GM21390 (cell line): ENCODE data around the gene TRIM16.
"Not testable (repeated sequence)": the region's sequence is repeated elsewhere in the genome, so short reads cannot be mapped to it uniquely, and the experiment has no call there.

Experiments used
- ATAC-seq: cut with Tn5 transposase; IDR thresholded peaks from one replicate; pipeline ENCODE4 v1.9.1; 2021; ENCODE audit not compliant: unreplicated experiment

Gene TRIM16

DNA sequence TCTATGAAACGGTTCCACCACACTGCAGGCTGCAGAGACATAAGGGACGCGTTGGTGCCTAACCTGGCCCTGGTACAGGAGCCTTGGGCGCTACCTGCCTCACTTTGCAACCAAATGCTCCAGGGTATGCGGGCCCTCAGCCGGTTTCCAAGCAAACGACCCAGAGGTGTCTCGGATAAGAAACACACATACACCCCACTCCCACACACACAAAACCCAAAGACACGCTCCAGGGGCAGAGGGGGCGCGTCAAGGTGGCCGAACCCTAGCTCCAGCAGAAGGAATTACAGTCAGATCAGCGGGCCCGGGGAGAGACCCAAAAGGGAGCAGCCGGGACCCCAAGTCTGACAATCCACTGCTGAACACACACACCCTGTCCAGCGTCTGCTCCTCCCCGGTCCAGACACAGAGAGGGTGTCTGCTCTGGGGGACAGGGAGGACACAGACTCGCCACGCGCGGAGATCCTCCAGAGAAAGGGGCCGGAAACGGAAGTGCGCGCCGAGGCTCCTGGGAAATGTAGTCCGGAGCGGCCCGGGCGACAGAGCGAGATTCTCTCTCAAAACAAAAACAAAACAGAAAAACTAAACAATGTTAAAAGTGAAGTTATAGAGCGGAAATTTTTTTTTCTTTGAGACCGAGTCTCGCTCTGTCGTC lies at the start of gene TRIM16:
TRIM16 (minus strand) TSS at position 488 of the 655 bp plus-strand sequence. CDS start 32,702 bp downstream, outside the sequence.
- peak; percentile 92 for ATAC-seq

DNA sequence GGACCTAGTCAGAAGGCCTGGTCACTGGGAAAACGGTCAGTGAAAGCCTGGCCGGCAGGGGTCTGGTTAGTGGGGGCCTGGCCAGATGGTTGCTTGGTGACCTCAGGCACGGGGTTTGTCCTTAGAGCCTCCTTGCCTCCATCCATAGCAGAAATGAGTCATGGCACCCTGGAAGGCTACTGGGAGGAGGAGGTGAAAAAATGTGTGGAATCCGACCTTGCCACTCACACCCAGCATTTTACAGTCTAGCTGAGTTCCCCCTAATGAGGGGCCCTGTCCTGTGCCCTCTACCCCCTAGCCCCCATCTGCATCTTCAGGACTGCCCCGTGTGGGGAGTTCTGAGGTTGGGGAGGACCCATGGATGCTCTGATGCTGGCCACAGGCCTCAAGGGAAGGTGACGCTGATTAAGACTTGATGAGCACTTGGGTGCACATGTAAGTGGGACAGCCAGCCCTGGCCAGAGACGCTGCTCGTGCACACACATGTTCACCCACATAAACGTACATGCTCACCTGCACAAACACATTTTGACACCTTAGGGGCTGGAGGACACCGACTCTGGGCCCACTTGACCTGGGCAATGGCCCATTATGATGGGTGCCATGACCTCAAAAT lies 49.2 kb upstream of the TRIM16 start:
- not testable (repeated sequence) for ATAC-seq

DNA sequence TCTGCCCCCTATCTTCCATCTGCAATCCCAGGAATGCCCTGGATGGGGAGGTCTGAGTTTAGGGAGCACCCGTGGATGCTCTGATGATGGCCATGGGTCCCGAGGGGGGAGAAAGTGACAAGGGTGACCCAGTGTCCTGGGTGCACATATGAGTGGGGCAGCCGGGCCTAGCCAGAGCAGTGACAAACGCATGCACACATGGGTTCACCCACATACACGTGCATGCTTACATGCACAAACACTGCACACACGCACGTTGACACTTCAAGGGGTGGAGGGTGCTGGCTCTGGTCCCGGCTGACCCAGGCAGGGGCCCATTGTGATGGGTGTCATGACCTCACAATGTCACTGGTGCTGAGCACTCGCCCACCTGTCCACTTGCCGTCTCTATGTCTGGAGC lies 47.8 kb upstream of the TRIM16 start, which contains the start of gene TBC1D26:
TBC1D26 (plus strand) TSS at position 384 of the 400 bp plus-strand sequence. CDS start 3,066 bp downstream, outside the sequence.
- not testable (repeated sequence) for ATAC-seq

DNA sequence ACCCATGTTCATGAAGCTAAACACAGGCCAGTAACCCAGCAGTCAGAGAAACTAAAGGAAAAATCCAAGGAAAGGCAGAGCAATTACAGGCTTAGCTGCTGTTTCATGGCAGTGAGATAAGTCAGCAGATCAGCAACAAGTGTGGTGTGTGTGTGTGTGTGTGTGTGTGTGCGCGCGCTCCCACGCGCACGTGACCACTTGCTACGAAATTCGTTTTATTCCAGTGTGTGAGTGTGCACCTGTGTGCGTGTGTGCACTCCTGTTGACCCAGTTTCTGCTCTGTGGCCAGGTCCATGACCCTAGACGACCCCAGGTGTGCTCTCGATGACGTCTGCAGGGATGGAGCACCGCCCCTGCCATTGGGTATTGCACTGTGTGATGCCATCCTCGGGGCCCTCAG lies 46.4 kb upstream of the TRIM16 start:
- not testable (repeated sequence) for ATAC-seq

DNA sequence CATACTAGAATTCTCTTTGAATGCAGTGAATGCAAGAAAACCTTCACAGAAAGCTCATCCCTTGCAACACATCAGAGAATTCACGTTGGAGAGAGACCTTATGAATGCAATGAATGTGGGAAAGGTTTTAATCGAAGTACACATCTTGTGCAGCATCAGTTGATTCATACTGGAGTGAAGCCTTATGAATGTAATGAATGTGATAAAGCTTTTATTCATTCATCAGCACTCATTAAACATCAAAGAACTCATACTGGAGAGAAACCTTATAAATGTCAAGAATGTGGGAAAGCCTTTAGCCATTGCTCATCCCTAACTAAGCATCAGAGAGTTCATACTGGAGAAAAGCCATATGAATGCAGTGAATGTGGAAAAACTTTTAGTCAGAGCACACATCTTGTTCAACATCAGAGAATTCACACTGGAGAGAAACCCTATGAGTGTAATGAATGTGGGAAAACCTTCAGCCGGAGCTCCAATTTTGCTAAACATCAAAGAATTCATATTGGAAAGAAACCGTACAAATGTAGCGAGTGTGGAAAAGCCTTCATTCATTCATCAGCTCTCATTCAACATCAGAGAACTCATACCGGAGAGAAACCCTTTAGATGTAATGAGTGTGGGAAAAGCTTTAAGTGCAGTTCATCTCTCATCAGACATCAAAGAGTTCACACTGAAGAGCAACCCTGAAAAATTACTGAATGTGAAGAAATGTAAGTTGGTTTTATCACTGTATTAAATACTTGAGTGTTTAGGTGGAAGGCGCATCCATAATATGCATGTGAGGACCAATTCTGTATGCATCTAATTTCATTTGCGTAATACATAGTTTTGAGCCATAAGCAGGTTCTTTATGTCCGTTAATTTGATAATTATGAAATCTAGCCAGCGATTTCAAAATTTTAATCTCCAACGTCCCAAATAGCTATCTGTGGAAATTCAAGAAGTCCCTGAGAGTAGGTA lies 32.8 kb upstream of the TRIM16 start:
- not testable (repeated sequence) for ATAC-seq

DNA sequence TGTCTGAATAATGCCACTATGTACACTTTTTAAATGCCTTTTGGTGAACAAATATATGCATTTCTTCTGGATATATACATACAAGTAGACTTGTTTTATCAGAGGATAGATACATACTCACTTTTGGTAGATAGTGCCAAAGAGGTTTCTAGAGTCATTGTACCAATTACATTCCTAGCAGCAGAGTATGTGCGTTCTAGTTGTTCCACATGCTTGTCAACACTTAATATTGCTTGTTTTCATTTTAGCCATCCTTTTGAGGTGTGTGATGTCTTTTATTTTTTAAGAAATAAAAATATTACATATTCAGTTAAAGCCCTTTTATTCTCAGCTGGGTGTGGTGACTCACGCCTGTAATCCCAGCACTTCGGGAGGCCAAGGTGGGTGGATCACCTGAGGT lies 24.8 kb upstream of the TRIM16 start:
- ATAC-seq: not testable (repeated sequence)

DNA sequence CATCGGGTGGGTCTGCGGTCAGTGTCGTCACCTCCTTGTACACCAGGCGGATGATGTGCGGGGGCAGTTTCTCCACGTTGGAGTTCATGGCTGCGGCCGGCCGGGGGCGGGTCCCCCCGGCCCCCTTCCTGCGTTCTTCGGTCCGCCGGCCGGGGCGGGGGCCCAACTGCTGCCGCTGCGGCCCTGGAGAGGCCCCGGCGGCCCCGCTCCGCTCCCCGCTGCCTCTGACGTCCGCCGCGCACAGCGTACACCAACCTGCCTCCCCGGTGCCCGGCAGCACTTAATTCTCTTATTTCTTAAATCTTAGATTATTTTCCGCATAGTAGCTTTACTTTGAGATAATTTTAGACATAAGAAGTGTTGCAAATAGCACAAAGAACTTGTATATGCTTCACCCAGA lies 20.7 kb upstream of the TRIM16 start:
- ATAC-seq: not testable (repeated sequence)

DNA sequence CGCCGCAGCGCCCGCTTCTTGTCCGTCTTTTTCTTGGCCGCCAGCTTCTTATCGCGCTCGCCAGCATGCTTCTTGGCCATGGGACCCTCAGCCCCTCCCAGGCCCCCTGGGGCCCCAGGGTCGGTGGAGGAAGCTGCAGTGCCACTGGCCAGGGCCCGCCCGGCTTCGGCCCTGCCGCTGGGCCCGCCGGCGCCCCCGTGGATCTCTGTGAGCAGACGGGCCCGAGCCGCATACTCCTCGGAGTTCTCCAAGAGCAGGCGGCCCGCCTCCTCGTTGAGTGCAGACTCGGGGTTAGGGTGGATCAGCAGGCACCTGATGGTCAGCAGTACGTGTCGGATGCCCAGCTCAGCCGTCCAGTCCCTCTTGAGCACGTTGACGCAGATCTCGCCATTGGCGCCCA lies 20.1 kb upstream of the TRIM16 start:
- not testable (repeated sequence) for ATAC-seq

DNA sequence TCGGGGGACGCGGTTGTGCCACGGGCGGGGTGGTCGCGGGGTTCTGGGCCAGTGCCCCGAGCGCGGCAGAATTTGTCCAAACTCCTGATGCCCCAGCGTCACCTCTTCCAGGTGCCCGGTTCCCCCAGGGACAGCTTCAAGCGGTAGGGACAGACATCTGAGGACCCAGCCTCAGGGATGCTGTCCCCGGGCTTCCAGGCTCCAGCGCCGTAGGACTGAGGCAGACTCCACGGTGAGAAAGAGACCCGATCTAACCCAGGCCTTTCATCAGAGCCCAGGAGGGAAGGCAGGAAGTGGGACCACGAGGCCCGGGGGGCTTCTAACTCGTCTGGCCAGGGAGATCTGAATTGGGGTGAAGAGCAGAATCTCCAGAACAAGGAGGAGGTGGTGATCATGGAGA lies 15.8 kb upstream of the TRIM16 start:
- not testable (repeated sequence) for ATAC-seq

DNA sequence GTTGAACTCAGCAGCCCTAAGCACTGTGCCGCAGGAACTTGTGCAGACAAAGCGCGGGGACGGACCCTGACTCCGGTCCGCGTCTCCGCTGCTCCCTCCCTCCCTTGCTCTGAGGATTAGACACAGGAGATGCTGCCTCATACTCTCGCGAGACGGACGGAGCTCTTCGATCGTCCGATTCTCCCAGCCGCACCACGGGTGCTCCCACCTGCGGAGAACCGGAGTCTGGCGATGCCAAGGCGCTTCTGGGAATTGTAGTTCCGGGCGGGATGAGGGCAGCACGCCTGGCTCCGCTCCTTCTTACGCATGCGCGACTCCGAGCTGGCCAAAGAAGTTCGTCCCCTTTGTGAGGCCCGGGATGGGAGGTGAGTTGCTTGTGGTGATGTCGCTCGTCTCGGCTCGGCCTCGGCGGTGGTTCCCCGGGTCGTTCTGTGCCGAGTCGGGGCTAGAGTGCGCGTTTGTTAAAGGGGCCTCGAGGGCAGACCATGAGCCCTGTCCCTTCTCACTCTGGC lies 15.4 kb upstream of the TRIM16 start, which contains the start of gene ZNF286A:
ZNF286A (plus strand) TSS at position 340 of the 512 bp plus-strand sequence. CDS start 578 bp downstream, outside the sequence.
- peak; percentile 99 for ATAC-seq

DNA sequence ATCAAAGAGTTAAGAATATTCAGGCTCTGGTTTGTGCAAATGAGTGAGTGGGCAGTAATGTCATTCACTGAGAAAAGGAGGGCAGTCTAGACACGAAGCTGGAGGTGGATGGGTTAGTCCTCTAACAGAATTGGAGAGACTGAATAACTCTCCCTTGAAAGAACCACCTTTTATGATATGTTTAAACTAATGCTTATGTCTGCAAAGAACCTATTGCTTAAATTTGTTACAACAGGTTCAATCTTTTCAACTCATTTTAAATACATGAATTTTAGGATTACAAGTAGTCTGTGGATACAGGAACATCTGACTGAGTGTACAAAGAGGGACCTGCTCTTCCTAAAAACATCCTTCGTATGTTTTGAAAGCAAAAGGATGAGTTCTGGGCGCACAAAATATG lies 14.9 kb upstream of the TRIM16 start:
- not testable (repeated sequence) for ATAC-seq

DNA sequence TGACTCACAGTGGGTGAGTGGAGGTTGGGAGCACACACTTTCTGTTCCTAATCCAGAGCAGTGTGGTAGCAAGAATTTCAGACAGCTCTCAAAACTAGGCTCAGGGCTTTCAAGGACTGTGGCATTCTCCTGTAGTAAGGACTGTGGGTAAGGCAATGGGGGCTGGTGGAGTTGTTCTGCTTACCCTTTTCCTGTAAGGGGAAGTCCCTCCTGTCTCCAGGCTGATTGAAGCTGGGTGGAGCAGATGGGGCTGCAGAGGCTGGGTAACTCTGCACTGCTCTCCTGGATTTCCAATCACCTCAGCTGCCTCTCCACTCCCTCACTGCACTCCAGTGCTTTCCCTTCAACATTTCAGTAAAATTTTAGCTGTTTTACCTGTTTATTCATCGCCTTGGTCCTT lies 3.4 kb upstream of the TRIM16 start:
- not testable (repeated sequence) for ATAC-seq

DNA sequence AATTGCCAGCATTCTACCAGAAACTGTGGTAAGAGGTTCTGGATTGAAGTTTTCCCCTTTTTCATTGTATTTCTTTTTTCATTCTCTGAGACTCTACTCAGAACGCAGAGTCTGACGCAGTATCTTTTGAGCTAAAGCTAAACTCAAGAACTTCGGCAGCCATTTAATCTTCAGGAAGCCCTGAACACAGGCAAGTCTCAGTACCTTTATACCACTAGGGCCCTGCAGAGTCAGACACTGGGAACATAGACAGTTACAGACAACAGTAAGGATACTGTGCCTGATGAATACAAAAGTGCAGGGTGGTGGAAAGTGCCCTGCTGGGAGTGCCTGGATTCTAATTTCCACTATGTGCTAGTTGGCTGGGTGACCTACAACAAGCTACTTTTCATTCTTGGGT lies 976 bp downstream of the TRIM16 start:
- ATAC-seq: not testable (repeated sequence)

DNA sequence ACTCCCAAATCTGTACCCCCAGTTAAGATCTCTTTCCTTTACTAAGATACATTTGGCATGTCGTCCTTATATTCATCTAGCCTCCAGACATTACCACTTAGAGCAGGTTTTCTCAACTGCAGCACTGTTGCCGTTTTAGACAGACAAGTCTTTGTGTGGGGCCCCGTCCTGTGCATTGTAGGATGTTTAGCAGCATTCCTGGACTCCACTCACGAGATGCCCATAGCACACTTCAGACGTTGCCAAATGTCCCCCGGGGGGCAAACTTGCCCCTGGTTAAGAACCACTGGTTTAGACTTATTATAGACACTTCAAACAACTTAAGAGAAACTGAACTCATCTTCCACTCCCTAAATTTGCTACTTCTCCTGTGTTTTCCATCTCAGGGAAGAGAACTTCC lies 8.1 kb downstream of the TRIM16 start:
- not testable (repeated sequence) for ATAC-seq

DNA sequence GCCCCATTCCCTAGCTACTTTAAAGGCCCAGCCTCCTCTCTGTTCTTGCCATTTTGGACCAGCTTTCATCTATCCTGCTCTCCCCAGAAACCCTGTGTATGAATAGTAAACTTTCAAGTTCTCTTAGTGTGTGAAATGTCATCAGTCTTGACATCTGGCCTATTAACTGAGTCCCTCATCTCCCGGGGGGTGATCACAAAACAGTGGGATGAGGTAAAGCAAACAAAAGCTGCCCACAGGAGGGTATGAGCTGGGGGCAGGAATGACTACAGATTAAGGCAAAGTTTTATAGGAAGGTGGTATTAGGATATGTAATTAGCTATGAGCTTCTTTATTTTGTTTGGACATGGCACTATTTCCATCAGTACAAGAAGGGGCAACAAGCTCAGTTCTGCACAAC lies 9.5 kb downstream of the TRIM16 start:
- not testable (repeated sequence) for ATAC-seq

DNA sequence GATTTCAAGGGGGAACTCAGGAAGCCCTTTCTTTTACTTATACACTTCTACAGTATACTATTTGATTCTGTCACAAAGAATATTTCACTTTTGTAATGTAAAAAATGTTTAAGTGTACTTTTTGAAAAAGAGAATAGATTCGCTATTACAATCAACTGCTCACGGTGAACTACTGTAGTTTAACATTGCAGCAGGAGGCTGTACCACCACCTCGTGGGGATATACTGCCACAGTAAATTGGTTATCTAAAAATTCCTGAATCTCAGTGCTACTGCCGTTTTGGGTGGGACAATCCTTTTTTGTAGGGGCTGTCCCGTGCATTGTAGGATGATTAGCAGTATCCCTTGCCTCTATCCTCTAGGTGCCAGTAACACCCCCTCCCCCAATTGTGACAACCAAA lies 14.6 kb downstream of the TRIM16 start:
- ATAC-seq: not testable (repeated sequence)

DNA sequence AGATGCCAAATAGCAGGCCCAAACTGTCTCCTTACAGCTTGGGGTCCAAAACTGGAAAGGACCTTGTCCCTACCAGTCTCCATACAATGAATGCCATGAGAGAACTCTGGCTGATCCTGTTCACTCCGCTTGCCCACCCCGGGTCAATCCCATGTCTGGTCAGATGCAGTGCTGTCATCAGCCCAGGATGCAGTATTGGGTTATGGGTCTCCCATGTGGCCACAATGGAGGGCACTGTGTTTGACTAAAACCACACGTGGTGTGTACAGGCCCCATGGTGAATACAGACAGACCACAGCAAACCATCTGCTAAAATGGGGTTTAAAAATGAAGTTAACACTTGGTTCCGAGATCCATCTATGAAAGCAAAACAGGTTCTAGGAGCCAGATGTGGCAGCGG lies 20.4 kb downstream of the TRIM16 start:
- ATAC-seq: no peak

DNA sequence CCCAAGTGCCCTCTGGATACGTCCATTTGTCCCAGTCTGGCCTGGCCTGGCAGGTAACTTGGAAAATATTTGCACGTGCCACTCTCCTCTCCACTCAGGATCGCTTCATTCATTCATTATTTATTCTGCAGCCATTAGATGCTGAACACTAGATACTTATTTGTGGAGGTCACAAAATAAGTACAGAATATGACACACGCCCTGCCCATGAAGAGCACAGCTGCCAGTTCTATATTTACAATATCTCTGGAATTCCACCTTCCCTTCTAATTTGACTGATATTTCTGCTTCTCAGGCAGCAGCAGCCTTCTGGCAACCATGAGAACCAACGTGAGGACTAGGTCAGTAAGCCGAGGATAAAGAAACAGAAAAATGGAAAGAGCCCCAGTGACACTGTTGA lies 20.9 kb downstream of the TRIM16 start:
- no peak for ATAC-seq

DNA sequence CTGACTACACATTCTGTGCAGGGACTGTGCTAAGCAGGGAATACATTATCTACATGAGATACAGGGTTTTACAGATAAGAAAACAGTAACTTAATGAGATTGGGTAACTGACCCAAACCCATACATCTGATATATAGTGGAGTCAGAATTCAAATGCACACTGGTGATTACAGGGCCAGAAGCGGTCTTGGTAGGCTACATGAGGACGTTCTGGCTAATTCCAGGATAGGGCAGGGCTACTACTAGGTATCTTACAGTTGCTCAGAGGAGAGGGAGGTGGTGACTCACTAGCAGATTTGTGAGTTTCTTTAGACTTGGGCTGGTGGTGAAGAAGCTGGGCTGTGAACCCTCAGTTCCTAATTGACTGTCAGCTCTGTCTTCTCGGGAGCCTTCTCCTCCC lies 21.4 kb downstream of the TRIM16 start:
- ATAC-seq: no peak

DNA sequence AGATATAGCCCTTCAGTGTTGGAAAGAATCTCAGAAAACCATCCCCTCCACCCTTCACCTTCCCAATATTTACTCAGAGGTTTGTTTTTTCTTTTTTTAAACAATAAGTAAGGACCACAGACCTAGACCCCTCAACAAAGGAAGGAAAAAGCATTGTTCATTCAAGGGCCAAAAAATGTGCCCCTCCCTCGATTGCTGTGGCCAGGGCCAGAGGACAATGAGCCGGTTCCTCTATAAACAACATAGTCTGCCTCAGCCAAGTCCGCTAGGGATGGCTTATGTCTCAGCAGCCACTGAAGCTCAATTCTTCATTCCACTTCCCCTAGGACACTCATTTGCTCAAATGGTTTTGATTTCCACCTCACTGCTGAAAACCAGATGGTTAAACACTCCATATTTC lies 24.0 kb downstream of the TRIM16 start:
- no peak for ATAC-seq

DNA sequence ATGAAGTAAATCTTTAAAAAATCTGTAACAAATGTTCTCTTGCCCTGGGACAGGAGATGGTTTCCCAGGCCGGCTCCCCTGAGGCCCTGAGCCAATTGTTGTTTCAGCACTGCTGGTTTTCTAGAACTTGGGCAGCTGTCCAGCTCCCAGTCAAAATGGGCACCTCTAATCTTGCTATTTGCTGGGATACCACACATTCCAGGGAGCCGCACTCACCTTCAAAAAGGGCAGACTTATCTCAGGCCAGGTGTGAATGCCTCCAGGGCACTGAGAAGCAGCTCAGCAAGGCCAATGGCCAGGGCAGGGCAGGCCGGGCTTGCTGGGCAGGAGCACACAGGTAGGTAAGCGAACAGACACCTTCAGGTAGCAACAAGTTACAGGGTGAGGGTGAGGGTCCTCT lies 24.4 kb downstream of the TRIM16 start:
- ATAC-seq: no peak
